Measurements from ENCODE around the gene CUZD1.
A peak's percentile ranks its signal among the peaks of the same experiment; 100 is the strongest.
"Not testable (repeated sequence)": the region's sequence is repeated elsewhere in the genome, so short reads cannot be mapped to it uniquely, and the experiment has no call there.

CUZD1 gene, protein sequence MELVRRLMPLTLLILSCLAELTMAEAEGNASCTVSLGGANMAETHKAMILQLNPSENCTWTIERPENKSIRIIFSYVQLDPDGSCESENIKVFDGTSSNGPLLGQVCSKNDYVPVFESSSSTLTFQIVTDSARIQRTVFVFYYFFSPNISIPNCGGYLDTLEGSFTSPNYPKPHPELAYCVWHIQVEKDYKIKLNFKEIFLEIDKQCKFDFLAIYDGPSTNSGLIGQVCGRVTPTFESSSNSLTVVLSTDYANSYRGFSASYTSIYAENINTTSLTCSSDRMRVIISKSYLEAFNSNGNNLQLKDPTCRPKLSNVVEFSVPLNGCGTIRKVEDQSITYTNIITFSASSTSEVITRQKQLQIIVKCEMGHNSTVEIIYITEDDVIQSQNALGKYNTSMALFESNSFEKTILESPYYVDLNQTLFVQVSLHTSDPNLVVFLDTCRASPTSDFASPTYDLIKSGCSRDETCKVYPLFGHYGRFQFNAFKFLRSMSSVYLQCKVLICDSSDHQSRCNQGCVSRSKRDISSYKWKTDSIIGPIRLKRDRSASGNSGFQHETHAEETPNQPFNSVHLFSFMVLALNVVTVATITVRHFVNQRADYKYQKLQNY

GRCh38 chr10:122845783-122846332 is at the start of gene CUZD1:
Gene CUZD1 (minus strand): TSS chr10:122845857. CDS start chr10:122845843, 14 bp downstream.
- no peak for DNase-seq

GRCh38 chr10:122894261-122894944 is 48.7 kb upstream of the CUZD1 start:
- DNase-seq, result no peak

DNA sequence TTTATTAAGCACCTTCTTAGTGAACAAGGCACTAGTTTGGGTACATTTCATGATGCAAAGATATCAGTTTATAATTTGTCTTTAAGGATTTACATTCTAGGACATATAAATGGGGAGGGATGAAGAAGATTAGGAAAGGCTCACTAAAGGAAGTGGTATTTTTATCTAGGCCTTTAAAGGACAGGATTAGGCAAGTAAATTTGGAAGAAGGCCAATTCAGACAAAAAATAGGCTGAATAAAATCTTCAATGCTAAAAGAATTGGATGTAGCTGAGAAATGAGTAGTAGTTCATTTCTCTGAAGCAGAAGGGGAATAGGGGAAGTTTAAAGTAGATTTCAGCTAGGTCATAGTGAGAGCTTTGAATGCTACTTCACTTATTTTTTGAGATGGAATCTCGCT is 38.5 kb upstream of the CUZD1 start:
- no peak for DNase-seq

DNA sequence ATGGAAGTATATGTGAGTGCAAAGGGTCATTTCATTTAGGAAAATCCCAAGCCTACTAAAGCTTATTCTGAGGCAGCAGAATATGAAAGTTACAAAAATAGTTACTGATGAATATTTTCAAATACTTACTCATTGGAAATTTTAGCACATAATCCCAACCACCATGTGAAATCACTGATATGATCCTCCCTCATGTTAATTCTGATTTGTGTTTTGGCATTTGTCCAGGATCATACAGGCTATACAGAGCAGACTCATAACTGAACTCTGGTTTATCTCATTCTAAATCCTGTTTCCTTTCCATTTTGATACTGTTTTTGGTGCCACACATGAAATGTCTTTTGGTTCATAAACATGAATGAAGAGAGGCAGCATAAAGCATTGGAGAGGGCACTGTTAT is 37.1 kb upstream of the CUZD1 start:
- DNase-seq, result no peak

- DNase-seq, result peak; percentile 90
These were observed 33.9 kb upstream of the CUZD1 start, which contains the start of gene FAM24B for GRCh38 chr10:122879339-122880273. Gene FAM24B (minus strand): TSS chr10:122879581. CDS start chr10:122850515, 29,066 bp downstream.

DNA sequence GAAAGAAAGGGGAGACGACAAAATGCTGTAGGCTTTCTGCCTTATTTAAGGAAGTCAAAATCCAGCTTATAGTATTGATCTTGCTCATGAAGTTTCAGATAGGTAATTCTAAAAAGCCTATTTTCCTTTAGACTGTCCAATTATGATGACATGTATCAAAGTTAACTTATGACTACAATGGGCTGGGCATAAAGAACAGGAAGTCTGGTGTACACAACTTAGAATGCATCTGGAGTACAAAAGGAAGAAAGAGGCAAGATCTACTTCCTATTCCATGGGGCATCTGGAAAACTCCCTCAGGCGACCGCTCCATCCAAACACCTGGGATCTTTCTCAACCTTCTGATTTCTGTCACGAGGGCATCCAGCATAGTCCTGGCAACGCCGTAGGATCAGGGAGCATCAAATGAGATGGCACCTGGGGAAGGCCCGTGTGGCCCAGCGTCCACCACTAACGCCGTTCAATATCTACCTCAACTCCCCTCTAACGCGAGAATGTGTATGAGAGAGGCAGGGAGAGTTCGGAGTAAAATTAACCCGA is 33.2 kb upstream of the CUZD1 start:
- DNase-seq, result no peak

- no peak for DNase-seq
These were observed 31.6 kb upstream of the CUZD1 start for GRCh38 chr10:122877264-122877663.

DNA sequence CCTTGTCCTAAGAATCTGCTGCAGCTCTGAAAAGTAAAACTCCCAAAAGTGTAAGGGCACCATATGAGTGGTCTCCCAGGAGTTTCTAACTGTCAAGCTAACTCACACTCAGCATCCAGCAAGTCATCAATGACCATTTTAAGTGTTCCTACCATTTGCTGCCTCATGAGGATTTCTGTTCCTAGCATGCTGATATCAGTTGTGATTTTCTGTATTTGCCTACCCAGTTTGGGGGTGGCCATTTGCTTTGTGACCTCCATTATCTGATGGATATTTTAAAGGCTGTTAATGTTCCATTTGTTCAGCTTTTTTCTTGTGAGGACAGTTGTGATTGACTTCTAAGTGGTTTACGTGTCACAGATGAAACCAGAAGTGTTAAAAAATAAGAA is 30.8 kb upstream of the CUZD1 start:
- no peak for DNase-seq

DNA sequence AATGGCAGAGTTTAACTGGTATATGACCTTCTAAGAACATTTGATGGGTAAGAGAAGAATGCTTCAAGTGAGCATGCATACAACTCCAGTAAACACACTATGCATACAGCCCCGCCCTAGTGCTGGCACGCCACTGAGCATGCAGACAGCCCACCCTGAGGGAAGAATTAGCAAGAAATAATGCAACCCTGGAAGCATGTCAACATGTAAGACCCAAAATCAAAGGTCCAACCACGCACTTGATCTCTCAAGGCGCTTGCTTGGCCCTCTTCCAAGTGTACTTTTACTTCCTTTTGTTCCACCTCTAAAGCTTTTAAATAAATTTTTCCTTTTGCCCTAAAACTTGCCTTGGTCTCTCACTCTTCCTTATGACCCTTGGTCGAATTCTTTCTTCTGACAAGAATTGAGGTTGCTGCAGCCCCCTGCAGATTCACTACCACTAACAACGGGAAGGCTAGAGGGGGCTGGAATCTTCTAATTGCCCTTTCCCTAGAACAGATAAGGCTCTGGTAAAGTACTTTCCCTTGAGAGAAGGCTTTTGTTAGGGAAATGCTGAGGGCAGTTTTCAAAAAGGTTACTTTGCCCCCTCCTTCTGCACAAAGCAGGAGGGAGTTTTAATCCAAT is 30.3 kb upstream of the CUZD1 start:
- DNase-seq, result no peak

GRCh38 chr10:122871947-122872346 is 26.3 kb upstream of the CUZD1 start:
- not testable (repeated sequence) for DNase-seq

- DNase-seq, result not testable (repeated sequence)
These were observed 23.1 kb upstream of the CUZD1 start for GRCh38 chr10:122868768-122869167.

- DNase-seq, result not testable (repeated sequence)
These were observed 21.3 kb upstream of the CUZD1 start for GRCh38 chr10:122866757-122867482.

DNA sequence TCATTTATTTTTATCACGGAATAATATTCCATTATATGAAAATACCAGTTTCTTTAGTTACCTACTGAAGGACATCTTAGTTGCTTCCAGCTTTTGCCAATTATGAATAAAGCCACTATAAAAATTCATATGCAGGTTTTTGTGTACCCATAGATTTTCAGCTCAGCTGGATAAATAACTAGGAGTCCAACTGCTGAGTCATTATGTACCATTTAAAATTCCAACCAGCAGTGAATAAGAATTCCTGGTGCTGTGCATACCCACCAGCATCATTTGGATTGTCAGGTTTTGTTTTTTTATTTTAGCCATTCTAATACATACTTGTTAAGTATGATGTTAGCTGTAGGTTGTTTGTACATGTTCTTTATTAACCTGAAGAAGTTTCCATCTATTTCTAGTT is 19.2 kb upstream of the CUZD1 start:
- DNase-seq, result no peak

DNA sequence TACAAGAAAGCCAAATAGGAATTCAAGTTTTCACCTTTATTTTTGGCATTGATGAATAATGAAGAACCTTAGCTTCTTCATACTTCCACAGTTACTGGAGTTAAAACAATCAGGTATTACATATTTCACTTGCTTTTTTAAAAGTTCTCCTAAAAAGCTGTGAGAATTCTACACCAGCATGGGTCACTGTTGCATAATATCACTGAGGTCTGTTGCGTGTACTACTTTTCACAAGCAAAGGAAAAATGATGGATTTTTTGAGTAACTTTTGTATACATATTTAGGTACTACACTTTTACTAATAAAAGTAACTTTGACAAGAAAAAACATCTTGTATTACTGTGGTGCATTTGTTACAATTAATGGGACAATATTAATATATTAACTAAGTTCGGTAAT is 18.5 kb upstream of the CUZD1 start:
- no peak for DNase-seq

GRCh38 chr10:122863216-122864193 is 17.8 kb upstream of the CUZD1 start:
- DNase-seq, result no peak

DNA sequence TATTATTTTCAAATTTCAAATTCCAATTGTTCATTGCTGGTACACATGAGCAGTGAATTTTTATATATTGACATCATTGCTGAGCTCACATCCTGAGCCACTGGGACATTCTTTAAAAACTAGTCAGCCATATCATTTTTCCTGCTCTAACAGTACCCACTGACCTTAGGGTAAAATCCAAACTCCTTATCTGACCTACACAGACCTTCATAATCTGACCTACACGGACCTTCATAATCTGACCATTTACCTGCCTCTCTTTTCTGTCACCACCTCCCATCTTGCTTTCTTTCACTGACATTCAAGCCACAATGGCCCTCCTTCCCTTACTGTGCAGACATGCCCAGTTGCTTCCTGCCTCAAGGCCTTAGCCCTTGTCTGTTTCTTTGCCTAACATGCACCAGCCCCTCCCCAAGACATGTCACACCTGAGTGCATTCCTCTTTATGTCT is 16.1 kb upstream of the CUZD1 start:
- no peak for DNase-seq

DNA sequence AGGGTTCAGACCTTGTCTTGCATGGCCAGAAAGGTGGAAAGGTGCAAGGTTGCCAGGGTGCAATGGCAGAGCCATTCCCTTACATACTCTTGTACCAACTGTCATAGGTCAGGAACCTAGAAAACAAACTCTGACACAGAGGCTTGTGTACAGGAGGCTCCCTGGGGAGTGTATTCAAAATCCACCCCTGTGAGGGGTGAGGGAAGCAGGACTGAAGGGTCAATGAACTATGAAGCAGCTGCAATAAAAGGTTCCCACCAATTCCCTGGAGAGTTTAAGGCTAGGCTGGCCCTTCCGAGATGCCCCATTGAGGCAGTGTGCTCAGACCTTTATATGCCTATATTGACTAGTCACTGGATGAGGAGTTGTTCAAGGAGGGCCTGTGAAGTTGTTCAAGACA is 13.9 kb upstream of the CUZD1 start:
- DNase-seq, result no peak

DNA sequence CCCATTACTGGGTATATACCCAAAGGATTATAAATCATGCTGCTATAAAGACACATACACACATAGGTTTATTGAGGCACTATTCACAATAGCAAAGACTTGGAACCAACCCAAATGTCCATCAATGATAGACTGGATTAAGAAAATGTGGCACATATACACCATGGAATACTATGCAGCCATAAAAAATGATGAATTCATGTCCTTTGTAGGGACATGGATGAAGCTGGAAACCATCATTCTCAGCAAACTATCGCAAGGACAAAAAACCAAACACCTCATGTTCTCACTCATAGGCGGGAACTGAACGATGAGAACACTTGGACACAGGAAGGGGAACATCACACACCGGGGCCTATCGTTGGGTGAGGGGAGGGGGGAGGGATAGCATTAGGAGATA is 12.4 kb upstream of the CUZD1 start:
- DNase-seq, result not testable (repeated sequence)

GRCh38 chr10:122856902-122857301 is 11.2 kb upstream of the CUZD1 start:
- no peak for DNase-seq

DNA sequence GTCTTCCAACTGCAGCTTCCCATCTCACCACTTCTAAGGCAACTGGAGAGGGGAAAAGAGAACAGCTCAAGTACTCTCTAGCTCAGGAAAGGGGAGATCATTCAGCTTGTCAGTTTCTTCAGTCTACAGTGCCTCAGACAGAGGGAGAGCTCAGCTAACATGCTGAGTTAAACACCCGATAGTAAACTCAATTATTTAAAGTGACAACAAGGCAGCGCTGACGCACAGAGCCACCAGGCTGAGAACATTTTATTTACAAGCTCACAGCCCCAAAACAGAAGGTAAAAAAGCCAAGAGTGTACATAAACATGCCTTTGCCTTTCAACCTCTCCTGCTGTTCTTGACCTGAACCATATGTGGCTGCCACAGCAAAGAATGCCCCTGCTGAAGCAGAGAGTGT is 10.1 kb upstream of the CUZD1 start:
- no peak for DNase-seq

All from NK-92 treated with Interleukin-12 subunit alpha and Interleukin-12 subunit beta, amount 100 ng/mL, for 24 hours (cell line).